VCaP (cell line): ENCODE results near the gene ARGFX.

Experiments
- H3K27ac ChIP-seq: fragments of 450-650 bp; 2 replicates; pipeline ENCODE4 v1.5.1; 2017
- TF ChIP-seq, protein P1 (sequence below): fragments of 450-650 bp; conservative IDR thresholded peaks from 2 replicates; pipeline ENCODE4 v1.5.1; 2017; ENCODE audit warnings: mild to moderate bottlenecking, moderate library complexity

Gene ARGFX

GRCh38 chr3:121545574-121546455 is 21.9 kb upstream of the ARGFX start, which contains the start of gene POLQ:
POLQ (minus strand) TSS chr3:121545988; CDS start chr3:121545877, 111 bp downstream.
- TF ChIP-seq, protein P1, sequence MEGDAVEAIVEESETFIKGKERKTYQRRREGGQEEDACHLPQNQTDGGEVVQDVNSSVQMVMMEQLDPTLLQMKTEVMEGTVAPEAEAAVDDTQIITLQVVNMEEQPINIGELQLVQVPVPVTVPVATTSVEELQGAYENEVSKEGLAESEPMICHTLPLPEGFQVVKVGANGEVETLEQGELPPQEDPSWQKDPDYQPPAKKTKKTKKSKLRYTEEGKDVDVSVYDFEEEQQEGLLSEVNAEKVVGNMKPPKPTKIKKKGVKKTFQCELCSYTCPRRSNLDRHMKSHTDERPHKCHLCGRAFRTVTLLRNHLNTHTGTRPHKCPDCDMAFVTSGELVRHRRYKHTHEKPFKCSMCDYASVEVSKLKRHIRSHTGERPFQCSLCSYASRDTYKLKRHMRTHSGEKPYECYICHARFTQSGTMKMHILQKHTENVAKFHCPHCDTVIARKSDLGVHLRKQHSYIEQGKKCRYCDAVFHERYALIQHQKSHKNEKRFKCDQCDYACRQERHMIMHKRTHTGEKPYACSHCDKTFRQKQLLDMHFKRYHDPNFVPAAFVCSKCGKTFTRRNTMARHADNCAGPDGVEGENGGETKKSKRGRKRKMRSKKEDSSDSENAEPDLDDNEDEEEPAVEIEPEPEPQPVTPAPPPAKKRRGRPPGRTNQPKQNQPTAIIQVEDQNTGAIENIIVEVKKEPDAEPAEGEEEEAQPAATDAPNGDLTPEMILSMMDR, result no peak
- H3K27ac ChIP-seq, result peak within 1 kb of the TSS; percentile 59; the same call in 1 of the 2 replicates

- no peak overlapping the region for H3K27ac ChIP-seq
Observed at GRCh38 chr3:121552379-121552778, 15.4 kb upstream of the ARGFX start.

GRCh38 chr3:121552797-121553196 is 15.0 kb upstream of the ARGFX start:
- H3K27ac ChIP-seq, result no peak overlapping the region
- TF ChIP-seq, protein P1, result no peak

More at GRCh38 chr3:121552379-121552778, 15.4 kb upstream of the ARGFX start:
- TF ChIP-seq, protein P1, result no peak

DNA sequence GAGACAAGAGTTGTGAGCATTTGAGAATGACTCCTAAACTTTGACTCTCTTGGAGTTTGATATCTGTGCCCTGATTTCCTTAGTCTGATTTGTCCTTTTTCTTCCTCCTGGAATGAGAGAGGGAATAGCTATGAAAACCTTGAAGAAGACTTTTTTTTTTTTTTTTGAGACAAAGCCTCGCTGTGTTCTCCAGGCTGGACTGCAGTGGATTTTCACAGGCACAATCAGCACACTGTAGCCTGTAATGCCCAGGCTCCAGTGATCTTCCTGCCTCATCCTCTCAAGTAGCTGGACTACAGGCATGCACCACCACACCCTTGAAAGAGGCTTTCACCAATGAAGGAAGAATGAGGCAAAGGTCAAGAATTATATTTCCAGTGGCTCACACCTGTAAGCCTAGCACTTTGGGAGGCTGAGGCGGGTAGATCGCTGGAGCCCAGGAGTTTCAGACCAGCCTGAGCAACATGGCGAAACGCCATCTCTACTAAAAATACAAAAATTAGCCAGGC is 10.3 kb upstream of the ARGFX start:
- H3K27ac ChIP-seq, result no peak overlapping the region
- TF ChIP-seq, protein P1, result no peak

GRCh38 chr3:121562148-121562547 is 5.6 kb upstream of the ARGFX start:
- TF ChIP-seq, protein P1, result no peak
- peak overlapping the region; percentile 50 for H3K27ac ChIP-seq

DNA sequence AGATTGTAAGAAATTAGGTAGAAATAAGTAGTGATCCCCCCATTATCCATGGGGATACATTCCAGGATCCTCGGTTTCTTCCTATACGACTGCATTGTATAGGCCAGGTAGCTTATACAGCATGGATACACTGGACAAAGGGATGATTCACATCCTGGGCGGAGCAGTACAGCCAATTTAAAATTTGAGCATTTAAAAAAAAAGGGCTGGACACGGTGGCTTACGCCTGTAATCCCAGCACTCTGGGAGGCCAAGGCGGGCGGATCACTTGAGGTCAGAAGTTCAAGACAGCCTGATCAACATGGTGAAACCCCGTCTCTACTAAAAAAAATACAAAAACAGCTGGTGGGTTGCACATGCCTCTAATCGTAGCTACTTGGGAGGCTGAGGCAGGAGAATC is 976 bp upstream of the ARGFX start:
- H3K27ac ChIP-seq, result no peak overlapping the region
- TF ChIP-seq, protein P1, result no peak

GRCh38 chr3:121574449-121574848 is 6.7 kb downstream of the ARGFX start:
- TF ChIP-seq, protein P1, result no peak
- no peak overlapping the region for H3K27ac ChIP-seq
